Dedifferentiated amniotic fluid mesenchymal stem cell (primary cell): ENCODE results near the gene NRGN.

Experiments
- DNase-seq: peaks from one replicate; pipeline ENCODE4 v3.0.0-alpha.2; 2016; ENCODE audit errors: extremely low spot score

The NRGN gene

GRCh38 chr11:124740277-124740882, 638 bp downstream of the NRGN start:
- no peak for DNase-seq

- no peak for DNase-seq
Observed at GRCh38 chr11:124742555-124742954, 2.8 kb downstream of the NRGN start.

GRCh38 chr11:124743050-124743449, 3.3 kb downstream of the NRGN start:
- no peak for DNase-seq

- DNase-seq: no peak
Observed at GRCh38 chr11:124745270-124745834, 5.6 kb downstream of the NRGN start.

- no peak for DNase-seq
Observed at GRCh38 chr11:124745835-124746620, 6.3 kb downstream of the NRGN start.

- DNase-seq: no peak
Observed at GRCh38 chr11:124746621-124747243, 7.0 kb downstream of the NRGN start.

- DNase-seq: no peak
Observed at GRCh38 chr11:124747406-124748099, 7.8 kb downstream of the NRGN start.

- DNase-seq: no peak
Observed at GRCh38 chr11:124748100-124748418, 8.3 kb downstream of the NRGN start.

- no peak for DNase-seq
Observed at GRCh38 chr11:124748481-124749343, 9.0 kb downstream of the NRGN start.

- no peak for DNase-seq
Observed at GRCh38 chr11:124749912-124750311, 10.2 kb downstream of the NRGN start.

GRCh38 chr11:124751391-124751740, 11.6 kb downstream of the NRGN start:
- no peak for DNase-seq

GRCh38 chr11:124751741-124752470, 12.2 kb downstream of the NRGN start, which contains the start of gene VSIG2:
TSS of gene VSIG2 (minus strand) at chr11:124752255. CDS start at chr11:124752137, 118 bp downstream.
- DNase-seq: no peak

- no peak for DNase-seq
Observed at GRCh38 chr11:124752471-124753102, 12.8 kb downstream of the NRGN start.

GRCh38 chr11:124753205-124753604, 13.5 kb downstream of the NRGN start:
- DNase-seq: no peak

- DNase-seq: no peak
Observed at GRCh38 chr11:124753624-124754023, 13.9 kb downstream of the NRGN start.

- DNase-seq: no peak
Observed at GRCh38 chr11:124754309-124754708, 14.6 kb downstream of the NRGN start.

- no peak for DNase-seq
Observed at GRCh38 chr11:124754710-124755109, 15.0 kb downstream of the NRGN start.

GRCh38 chr11:124756033-124756752, 16.5 kb downstream of the NRGN start:
- DNase-seq: no peak

GRCh38 chr11:124756753-124757227, 17.0 kb downstream of the NRGN start:
- DNase-seq: no peak
